Osteocyte (in vitro differentiated cells): ENCODE results near the gene SLC17A5. TPM values are rescaled to one million over a fixed set of nuclear protein-coding genes. Genes with fewer than 3 reads are reported as not detected.

Source experiments
- DNase-seq: peaks from one replicate; pipeline ENCODE4 v3.0.0; 2021; ENCODE audit warnings: mixed read lengths; ENCODE audit not compliant: unreplicated experiment; ENCODE audit errors: extremely low spot score
- H3K27ac Mint-ChIP-seq: one replicate; pipeline ENCODE4 v1.8.0; 2021; ENCODE audit warnings: mild to moderate bottlenecking, mixed read lengths; ENCODE audit not compliant: unreplicated experiment
- H3K27me3 Mint-ChIP-seq: one replicate; pipeline ENCODE4 v1.8.0; 2021; ENCODE audit warnings: mixed read lengths; ENCODE audit not compliant: unreplicated experiment
- H3K36me3 Mint-ChIP-seq: one replicate; pipeline ENCODE4 v1.8.0; 2021; ENCODE audit warnings: mixed read lengths; ENCODE audit not compliant: unreplicated experiment
- H3K4me1 Mint-ChIP-seq: one replicate; pipeline ENCODE4 v1.8.0; 2021; ENCODE audit warnings: mixed read lengths; ENCODE audit not compliant: unreplicated experiment
- H3K4me3 Mint-ChIP-seq: one replicate; pipeline ENCODE4 v1.8.0; 2021; ENCODE audit warnings: mild to moderate bottlenecking, moderate library complexity, mixed read lengths; ENCODE audit not compliant: unreplicated experiment
- H3K9me3 Mint-ChIP-seq: one replicate; pipeline ENCODE4 v1.8.0; 2021; ENCODE audit warnings: mixed read lengths; ENCODE audit not compliant: unreplicated experiment
- CTCF ChIP-seq: fragments of 200-600 bp; sonication (generic); IDR thresholded peaks from 2 replicates; pipeline ENCODE4 v1.5.0; 2021; ENCODE audit warnings: antibody characterized with exemption, mild to moderate bottlenecking, moderate library complexity
- total RNA-seq: library from RNA; stranded (reverse); gene quantifications from 2 replicates; pipeline ENCODE4 v1.2.1, GENCODE V29; 2021

Gene SLC17A5
- total RNA-seq, 1 donor from 2014 or later, result 20.4 TPM

- Mint-ChIP-seq H3K36me3 (peaks cover 27% of the 10 kb centered on the region), H3K4me1 (peaks cover 17% of the 10 kb centered on the region), H3K27ac (no peak overlapping the region), H3K4me3 (no peak overlapping the region), H3K27me3 (no peaks in the 10 kb centered on the region), H3K9me3 (no peaks in the 10 kb centered on the region)
- DNase-seq, result no peak
- TF ChIP-seq CTCF, result no peak
Measured at GRCh38 chr6:73644030-73644429, 9.8 kb downstream of the SLC17A5 start.

- Mint-ChIP-seq H3K27ac (no peak overlapping the region), H3K4me1 (peaks cover 10% of the 10 kb centered on the region), H3K27me3 (no peaks in the 10 kb centered on the region), H3K9me3 (no peaks in the 10 kb centered on the region), H3K4me3 (no peak overlapping the region), H3K36me3 (peaks cover 36% of the 10 kb centered on the region)
- DNase-seq, result no peak
- TF ChIP-seq CTCF, result no peak
Measured at GRCh38 chr6:73642530-73642929, 11.3 kb downstream of the SLC17A5 start.

- Mint-ChIP-seq H3K27ac (no peak overlapping the region), H3K9me3 (no peaks in the 10 kb centered on the region), H3K4me1 (peaks cover 2% of the 10 kb centered on the region), H3K36me3 (peaks cover 43% of the 10 kb centered on the region), H3K4me3 (no peak overlapping the region), H3K27me3 (no peaks in the 10 kb centered on the region)
- TF ChIP-seq CTCF, result no peak
- no peak for DNase-seq
Measured at GRCh38 chr6:73640179-73640750, 13.5 kb downstream of the SLC17A5 start.

GRCh38 chr6:73639040-73639439 is 14.8 kb downstream of the SLC17A5 start:
- no peaks in the 10 kb centered on the region for H3K27me3 Mint-ChIP-seq
- TF ChIP-seq CTCF, result no peak
- H3K27ac Mint-ChIP-seq, result no peak overlapping the region
- no peaks in the 10 kb centered on the region for H3K4me1 Mint-ChIP-seq
- H3K9me3 Mint-ChIP-seq, result no peaks in the 10 kb centered on the region
- DNase-seq, result no peak
- H3K4me3 Mint-ChIP-seq, result no peak overlapping the region
- H3K36me3 Mint-ChIP-seq, result peaks cover 44% of the 10 kb centered on the region

GRCh38 chr6:73637404-73637803 is 16.4 kb downstream of the SLC17A5 start:
- no peaks in the 10 kb centered on the region for H3K4me1 Mint-ChIP-seq
- peaks cover 40% of the 10 kb centered on the region for H3K36me3 Mint-ChIP-seq
- H3K9me3 Mint-ChIP-seq, result no peaks in the 10 kb centered on the region
- no peaks in the 10 kb centered on the region for H3K27me3 Mint-ChIP-seq
- no peak for TF ChIP-seq CTCF
- no peak overlapping the region for H3K27ac Mint-ChIP-seq
- DNase-seq, result no peak
- H3K4me3 Mint-ChIP-seq, result no peak overlapping the region
